HT1080 (cell line): ENCODE measurements around the gene OSBPL2. TPM values are rescaled to one million over a fixed set of nuclear protein-coding genes. Genes with fewer than 3 reads are reported as not detected.

Experiments
- DNase-seq: peaks from one replicate; pipeline ENCODE4 v3.0.0-alpha.2; 2015; ENCODE audit warnings: low read depth
- total RNA-seq: library from RNA; depleted of rRNA; stranded (reverse); fragments of >200 nt; shearing (Covaris generic); gene quantifications from 2 replicates; pipeline ENCODE4 v1.2.3, GENCODE V29; 2014

Gene OSBPL2
- total RNA-seq, 1 experiment from 2014 or later, result 13.4 TPM

DNA sequence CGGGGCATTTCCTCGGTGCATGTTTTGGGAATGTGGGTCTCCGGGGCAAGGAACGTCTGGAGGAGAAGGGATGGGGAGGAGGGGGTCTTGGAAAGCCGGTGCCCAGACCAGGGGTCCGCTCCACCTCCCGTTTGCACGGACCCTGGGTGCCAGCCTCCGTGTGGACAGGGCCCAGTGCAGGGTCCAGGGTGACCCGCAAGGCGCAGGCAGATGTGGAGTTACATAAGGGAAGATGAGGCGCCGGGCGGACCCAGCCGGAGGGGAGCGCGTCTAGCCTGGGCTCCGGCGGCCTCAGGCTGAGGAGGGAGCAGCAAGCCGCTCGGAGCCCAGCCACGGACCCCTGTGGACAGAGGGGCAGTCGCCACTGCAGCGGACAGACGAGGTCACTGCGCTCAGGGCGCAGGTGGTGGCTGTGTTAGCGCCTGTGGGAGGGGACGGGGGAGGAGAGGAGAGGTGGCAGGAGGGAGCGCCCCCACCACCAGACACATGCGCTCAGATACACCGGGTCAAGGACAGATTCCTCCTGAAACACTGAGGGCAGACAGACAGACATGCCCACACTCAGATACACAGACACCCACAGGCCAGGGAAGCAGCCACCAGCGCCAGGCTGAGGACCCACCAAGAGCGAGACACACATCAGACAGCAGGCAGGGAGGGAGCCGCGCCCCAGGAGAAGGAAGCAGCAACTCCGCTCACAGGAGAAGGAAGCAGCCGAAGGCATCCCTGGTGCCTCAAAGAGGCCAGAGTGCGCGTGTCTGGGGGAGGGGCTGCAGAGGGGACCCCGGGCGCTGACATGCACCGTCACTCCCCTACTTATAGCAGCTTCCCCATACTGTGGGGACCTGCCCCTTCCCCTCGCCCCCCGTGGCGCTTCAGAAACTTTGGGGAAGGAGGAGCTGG is 17.4 kb upstream of the OSBPL2 start:
- DNase-seq, result no peak

DNA sequence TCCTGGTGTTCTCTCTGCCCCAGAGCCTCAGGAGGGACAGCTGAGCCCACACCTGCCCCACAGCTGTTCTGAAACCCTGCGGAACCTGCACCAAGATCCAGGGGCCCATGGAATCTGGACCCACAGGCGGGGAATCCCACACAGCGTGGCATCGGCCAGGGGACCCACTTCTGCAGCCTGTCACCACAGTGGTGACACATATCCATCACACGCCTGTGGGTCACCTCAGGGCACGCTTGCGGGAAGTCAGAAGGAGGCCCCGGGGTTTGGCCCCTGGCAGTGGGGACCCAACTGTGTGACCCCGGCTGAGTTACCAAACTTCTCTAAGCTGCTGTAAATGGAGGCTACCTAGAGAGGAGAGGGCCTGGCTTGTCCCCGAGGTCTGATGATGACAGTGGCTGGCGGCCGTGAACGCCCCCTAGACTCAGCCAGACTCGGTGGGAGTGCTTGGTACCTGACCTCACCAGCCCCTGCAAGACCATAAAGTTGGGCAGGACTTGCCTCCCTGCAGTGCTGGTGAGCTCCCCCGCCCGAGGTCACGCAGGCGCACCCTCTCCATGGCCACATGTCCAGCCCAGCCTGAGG is 16.0 kb upstream of the OSBPL2 start:
- no peak for DNase-seq

DNA sequence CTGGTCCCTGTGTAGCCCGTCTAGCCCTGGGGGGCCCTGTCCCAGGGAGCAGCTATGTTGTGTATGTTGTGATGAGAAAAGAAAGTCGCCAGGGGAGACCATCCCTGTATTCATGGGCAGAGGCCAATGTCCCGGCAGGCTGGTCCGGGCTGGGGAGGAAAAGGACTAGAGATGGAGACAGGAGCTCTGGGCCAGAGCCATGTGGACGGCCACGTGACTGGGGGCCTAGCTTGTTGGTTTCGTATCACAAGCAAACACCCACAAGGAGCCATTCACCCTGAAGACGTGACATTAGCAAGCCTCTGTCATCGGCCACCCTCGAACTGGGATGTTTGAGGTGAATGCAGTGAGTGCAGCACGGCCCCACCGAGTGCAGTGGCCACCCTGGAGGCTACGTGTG is 15.3 kb upstream of the OSBPL2 start:
- no peak for DNase-seq

DNA sequence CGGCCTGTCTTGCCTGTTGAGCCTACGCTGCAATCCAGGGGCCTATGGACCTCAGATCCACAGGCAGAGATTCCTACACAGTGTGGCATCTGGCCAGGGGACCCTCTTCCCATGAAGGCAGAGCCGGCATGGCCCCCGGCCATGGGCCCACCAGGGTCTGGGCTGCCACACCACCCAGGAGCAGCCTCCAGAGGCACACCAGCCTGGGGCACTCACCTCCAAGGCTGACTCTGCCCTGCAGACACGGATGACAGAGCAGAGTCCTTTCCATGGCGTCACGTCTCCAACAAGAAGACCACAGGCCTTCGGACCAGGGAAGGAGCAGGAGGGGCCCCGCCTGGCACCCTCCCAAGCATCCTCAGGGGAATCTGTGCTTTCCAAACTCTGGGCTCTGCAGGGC is 14.8 kb upstream of the OSBPL2 start:
- DNase-seq, result no peak

DNA sequence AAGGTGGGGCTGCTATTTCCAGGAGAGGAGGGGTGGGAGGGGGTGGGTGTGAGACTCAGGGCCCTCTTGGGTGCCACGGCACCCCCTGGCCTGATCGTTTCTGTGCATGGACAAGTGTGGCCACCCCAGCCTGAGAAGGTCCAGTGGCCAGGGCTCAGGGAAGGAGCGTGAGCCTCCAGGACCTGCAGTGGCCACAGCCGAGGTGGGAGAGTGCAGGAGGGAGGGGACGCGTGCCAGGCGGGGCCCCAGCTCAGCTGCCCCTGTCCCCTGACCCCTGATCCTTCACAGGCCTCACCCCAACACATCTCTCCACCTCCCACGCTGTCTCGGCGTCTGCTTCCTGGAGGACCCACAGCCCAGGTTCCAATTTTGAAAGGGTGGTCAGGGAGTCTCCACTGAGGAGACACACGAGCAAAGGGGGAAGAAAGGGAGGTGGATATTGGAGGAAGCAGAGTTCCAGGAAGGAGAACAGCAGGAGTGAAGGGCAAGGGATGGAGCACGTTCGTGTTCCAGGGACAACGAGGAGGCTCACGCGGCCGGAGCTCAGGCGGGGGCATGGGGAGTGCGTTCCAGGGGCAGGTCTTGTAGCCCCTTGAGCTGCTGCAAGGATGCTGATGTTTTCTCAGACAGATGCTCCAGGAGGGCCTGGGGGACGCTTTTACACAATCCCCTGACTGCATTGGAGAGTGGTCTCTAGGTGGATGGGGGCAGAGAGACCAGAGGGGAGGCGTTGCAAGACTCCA is 14.0 kb upstream of the OSBPL2 start:
- DNase-seq, result no peak

DNA sequence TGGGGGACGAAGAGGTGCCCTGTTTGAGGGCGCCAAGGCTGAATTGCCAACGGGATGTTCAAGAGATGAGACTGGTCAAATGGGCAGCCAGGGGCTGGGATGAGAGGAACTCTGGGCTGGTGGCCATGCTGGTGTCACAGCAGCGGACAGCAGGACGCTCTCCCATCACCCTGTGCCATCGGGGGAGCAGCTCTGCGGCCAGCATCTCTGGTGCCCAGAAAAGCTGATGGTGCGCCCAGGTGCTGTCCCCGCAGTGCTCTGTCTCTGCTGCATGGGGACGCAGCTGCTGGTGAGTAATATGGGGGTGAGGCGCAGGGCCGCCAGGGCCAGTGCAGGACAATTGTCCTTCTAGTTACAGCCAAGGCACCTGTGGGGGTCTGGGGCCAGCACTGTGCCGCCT is 13.3 kb upstream of the OSBPL2 start:
- DNase-seq, result no peak

DNA sequence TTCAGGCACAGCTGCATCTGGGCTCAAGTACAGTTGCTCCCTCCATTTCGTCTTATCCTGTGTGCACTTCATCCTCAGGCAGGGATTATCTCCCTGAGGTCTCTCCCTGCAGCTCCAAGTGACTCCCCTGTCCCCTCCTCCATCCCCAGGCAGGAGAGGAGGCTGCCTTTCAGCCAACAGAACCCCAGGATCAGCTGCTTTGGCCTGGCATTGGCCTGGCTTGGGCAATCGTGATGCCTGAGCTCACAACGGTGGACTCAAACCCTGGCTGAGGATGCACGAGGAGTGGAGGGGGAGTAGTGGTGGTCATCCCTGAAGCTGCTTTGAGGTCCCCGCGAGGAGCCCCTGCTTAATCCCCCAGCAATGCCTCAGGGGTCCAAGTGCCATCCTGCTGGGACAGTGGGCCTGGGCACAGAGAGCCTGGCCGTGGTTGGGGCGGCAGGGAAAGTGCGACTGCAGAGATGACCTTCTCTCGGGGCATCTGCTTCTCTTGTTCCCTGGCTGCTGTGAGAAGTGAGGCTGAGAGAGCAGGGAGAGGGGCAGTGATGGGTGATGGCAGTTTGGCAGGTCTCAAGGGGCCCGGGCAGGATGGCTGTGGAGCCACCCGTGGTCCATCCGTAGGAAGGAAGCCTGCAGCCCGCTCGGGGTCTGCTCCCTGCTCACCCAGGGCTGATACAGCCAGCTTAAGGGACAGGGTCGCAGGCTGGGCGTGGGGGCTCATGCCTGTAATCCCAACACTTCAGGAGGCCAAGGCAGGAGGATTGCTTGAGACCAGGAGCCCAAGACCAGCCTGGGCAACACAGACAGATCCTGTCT is 12.3 kb upstream of the OSBPL2 start:
- no peak for DNase-seq

DNA sequence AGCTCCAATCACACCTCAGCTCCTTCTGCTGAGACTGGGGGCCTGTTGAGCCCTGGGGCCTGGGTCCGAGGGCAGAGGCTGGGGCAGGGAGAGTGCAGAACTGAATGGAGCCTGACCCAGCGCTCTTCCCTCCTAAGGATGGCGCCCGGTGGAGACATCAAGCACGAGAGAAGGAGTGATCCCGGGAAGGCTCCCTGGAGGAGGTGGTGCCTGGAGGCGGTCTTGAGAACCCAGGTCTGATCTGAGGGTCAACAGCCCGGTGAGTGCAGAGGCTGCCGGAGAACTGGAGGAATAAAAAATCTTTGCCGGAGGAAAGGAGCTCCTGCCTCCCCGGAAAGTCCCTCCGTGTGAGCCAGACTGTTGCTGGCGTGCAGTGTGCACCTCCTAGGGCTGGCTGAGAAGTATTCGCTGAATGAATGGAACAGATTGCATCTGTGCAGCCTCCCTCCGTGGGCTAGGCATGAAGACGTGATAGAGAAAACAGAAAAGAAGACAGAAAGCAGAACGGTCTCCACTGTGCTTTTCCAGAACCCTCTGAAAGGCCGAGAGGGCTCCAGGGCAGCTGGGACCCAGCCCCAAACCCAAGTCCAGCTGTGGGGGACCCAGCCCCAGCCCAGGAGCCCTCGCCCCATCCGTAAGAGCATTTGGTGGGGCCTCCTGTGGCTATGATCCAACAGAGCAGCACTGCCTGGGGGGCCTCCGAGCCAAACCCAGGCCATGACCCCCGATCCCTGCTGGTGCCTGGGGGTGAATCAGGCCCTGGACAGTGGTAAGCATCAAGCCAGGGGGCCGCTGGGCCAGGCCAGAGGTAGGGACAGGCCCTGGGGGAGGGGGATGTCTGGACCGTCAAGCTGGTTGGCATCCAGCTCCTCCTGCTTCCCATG is 11.4 kb upstream of the OSBPL2 start:
- no peak for DNase-seq

DNA sequence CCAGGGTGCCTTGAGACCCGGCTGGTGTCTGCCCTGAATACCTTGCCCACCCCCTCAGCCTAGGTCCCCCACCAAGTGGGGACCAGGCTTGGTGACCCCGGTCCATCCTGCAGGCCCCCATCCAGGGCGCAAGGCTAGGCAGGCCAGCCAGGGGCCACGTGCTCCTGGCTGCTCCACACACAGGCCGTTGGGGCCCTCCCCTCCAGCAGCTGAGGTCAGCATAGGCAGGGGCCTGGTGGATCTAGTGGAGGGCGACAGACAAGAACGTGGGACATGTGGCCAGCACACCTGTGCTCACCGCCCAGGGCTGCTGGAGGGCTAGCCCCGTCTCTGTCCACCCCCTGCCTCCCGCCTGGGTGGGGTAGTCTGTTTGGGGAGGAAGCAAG is 10.7 kb upstream of the OSBPL2 start:
- DNase-seq, result no peak

DNA sequence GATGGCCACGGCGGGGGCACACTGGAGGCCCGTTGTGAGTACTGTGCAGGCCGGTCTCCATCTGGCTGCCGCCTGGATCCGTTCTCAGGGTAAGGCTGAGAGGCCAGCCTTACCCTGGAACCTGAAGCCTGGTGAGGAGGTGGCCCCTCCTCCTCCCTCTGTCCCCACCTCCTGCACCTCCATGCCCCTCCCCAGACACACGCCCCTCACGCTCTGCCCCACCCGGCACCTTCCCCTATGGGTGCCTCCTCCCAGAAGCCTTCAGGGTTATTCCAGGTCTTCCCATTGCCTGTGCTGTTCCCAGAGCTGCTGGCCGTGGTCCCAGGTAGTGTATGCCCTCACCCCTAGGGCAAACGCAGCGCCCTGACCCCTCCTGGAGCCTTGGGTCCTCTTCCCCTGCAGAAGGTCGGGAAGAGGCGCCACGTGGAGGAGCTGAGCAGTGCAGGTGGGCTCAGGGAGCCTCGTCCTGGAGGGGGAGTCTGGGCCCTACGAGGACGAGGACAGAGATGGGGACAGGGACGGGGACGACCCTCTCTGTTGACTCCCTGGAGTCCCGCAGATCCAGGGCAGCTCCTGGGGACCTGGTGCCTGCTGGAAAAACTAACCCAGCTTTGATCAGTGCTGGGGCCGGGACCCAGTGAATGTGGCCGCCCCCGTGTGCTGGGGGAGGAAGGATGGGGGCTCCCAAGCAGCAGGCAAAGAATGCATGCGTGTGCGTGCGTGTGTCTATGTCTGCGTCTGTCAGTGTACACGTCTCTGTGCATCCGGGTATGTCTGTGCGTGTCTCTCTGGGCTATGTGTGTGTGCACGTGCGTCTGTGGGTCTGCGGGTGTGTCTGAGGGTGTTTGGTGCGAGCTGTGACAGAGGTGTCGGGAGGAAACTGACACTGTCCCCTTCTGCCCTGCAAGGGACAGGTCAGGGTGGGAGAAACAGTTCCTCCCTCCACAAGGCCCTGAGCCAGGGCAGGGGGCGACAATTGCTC is 10.1 kb upstream of the OSBPL2 start:
- DNase-seq, result no peak

DNA sequence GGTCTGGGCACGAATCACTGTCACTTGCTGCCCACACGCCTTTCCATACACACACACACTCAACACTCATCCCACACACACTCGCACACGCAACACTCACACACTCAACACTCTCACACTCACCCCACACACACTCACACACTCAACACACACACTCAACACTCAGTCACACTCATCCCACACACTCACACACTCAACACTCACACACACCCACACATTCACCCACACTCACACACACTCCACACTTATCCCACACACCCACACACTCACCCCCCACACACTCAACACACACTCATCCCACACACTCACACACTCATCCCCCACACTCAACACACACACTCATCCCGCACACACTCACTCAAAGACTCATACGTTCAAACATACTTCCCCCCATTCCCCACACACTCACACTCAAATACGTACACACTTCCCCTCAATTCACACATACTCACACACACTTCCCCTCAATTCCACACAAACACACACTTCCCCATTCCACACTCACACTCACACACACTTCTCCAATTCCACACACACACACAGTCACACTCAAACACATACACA is 9.3 kb upstream of the OSBPL2 start:
- DNase-seq, result no peak

DNA sequence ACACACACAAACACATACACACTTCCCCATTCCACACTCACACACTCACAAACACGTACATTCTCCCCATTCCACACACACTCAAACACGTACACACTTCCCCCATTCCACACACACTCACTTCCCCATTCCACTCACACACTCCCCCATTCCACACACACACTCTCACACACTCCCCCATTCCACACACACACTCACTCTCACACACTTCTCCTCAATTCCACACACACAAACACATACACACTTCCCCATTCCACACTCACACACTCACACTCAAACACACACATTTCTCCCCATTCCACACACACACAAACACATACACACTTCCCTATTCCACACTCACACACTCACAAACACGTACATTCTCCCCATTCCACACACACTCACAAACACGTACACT is 8.7 kb upstream of the OSBPL2 start:
- no peak for DNase-seq

DNA sequence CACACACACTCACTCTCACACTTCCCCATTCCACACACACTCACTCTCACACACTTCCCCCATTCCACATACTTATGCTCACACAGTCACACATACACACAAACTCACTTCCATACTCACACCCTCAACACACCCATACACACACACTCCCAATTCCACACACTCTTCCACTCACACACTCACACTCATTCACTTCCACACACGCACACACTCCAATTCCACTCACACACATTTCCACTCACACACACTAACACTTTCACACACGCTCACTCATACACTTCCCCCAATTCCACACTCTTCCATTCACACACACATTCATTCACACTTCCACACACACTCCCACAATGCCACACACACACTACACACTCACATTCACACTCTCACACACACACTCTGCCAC is 8.0 kb upstream of the OSBPL2 start:
- DNase-seq, result no peak

DNA sequence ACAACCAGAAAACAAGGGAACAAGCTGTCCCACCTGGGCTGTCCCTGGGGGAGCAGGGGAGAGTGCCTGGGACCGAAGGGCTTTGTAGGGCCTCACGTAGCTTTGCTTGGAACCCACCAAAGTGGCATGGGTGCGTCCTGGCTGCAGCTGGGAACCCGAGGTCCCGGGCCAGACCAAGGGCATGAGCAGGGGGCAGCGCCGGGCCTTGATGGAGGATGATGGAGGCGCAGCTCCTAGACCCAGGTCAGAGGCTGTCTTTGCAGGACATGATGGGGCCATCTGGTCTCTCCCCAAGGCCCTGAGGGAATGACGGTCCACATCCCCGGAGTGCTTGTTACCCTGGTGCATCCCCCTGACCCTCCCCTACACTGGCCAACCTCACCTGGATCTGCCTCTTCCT is 7.6 kb upstream of the OSBPL2 start:
- no peak for DNase-seq

DNA sequence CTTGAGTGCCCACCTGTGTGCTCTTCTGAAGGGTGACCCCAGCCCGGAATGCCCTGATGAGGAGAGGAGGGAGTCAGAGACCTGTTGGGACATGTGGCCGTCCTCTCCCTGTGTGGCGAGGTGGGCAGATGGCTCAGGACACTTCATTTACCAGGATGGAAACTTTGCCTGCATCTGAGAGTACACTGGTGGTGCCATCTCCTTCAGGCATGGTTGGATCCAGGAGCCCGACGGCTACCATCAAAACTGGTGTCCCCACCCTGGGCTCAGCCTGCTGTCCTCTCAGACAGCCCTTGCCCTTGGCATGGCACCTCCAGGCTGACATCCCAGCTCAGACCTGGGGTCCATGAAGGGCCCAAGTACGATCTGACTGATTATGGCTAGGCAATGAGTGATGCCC is 7.0 kb upstream of the OSBPL2 start:
- no peak for DNase-seq

DNA sequence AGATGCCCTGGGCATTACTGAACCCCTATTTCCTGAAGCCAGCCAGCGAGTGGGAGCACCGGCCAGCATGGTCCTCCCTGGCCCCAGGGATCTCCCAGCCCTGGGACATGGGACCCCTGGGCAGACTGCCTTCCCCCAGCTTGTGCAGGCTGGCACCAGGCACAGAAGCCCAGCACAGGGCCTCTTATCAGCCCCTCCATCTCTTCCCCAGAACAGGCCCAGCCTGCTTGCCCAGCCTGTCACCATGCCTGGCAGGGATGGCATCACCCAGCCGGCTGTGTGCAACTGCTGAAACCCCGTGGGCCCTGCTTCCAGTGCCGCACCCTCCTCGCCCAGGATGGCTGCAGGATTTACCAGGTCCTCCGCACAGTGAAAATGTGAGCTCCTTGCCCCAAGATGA is 6.1 kb upstream of the OSBPL2 start:
- DNase-seq, result no peak

DNA sequence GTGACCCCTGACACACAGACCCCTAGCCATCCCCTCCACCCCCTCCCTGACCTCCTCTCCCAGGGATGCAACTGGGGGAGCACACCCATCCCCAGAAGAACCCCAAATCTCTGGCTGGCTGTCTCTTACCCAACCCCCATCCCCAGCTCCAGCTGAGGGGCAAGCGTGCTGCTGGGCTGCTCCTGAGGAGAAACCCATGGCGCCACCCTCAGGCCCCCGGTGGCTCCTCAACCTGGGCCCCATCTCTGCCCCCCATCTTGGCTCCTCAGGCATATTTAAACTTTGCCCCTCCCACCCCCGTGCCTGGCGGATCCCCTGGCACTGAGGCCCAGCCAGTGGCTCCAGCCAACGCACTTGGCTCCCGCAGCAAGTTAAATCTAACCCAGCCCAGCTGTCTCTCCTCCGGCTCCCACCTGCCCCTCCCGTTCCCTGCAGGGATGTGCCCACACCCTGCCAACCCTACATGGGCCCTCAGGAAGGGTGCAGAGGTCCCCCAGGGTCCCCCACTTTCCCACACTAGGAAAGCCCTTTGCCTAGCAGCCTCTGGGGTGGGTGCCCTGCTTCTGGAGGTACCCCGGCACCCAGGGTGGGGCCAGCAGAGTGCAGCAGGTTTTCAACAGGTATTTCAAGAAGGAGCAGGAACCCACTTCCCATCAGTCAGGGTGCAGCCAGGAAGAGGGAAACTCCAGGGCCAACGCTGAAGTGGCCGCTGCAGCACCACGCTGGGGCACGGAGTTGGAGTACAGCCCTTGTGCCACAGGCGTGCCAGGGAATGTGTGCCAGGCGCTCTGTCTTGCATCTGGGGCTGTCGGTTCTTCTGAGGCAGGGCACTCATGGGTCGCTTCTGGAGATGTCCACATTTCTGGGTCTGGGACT is 5.3 kb upstream of the OSBPL2 start:
- DNase-seq, result no peak

DNA sequence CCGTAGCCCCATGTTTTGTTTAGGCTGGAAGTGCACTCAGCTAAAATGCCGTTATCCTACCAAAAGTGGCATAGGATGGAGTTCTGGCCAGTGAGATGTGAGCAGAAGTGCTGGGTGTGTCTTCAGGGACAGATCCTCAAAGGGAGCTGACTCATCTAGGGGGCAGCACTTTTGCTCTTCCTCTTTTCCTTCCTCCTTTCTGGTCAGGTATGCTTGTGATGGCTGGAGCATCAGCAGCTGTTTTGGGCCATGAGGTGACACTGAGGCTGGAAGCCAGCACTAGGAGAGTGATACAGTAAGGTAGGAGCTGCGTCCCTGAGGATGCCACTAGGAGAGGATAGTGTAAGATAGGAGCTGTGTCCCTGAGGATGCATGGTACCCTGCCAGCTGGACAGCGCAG is 4.6 kb upstream of the OSBPL2 start:
- DNase-seq, result no peak
